ENCODE results near the gene KDM5A.
"Not testable (repeated sequence)": the region's sequence is repeated elsewhere in the genome, so short reads cannot be mapped to it uniquely, and the experiment has no call there.

- TF ChIP-seq, protein P1, sequence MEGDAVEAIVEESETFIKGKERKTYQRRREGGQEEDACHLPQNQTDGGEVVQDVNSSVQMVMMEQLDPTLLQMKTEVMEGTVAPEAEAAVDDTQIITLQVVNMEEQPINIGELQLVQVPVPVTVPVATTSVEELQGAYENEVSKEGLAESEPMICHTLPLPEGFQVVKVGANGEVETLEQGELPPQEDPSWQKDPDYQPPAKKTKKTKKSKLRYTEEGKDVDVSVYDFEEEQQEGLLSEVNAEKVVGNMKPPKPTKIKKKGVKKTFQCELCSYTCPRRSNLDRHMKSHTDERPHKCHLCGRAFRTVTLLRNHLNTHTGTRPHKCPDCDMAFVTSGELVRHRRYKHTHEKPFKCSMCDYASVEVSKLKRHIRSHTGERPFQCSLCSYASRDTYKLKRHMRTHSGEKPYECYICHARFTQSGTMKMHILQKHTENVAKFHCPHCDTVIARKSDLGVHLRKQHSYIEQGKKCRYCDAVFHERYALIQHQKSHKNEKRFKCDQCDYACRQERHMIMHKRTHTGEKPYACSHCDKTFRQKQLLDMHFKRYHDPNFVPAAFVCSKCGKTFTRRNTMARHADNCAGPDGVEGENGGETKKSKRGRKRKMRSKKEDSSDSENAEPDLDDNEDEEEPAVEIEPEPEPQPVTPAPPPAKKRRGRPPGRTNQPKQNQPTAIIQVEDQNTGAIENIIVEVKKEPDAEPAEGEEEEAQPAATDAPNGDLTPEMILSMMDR (IDR thresholded peaks at IDR 0.05; ENCODE audit: poor library complexity, severe bottlenecking): not testable (repeated sequence)
- not testable (repeated sequence) for TF ChIP-seq RAD21 (conservative IDR thresholded peaks at IDR 0.05); EP300 (conservative IDR thresholded peaks at IDR 0.05; ENCODE audit: poor library complexity, severe bottlenecking); SMC3 (conservative IDR thresholded peaks at IDR 0.05; ENCODE audit: poor library complexity)
Measured at GRCh38 chr12:298059-298458, 91.1 kb downstream of the KDM5A start.
